Esophagus muscularis mucosa (tissue), 4 donors: ENCODE measurements around the gene PSMB3. TPM values are rescaled to one million over a fixed set of nuclear protein-coding genes. Genes with fewer than 3 reads are reported as not detected.

Experiments
- DNase-seq: peaks from one replicate; pipeline ENCODE4 v3.0.0-alpha.2; 2017; ENCODE audit errors: extremely low spot score
- H3K27ac ChIP-seq, 4 donors: fragments of 200-600 bp; sonication (generic); replicated peaks in 1 of 4; 1 replicate in 3 of 4; 2 replicates in 1 of 4; pipeline ENCODE4 v1.5.1; 2016 to 2019; ENCODE audit warnings: mild to moderate bottlenecking in 1 of 4
- H3K27me3 ChIP-seq, 4 donors: fragments of 200-600 bp; sonication (generic); one replicate each; pipeline versions ENCODE4 v1.5.1 to v1.6.0; 2016 to 2019
- H3K36me3 ChIP-seq, 4 donors: fragments of 200-600 bp; sonication (generic); one replicate each; pipeline ENCODE4 v1.5.1; 2016 to 2019
- H3K4me1 ChIP-seq, 4 donors: fragments of 200-600 bp; sonication (generic); one replicate each; pipeline ENCODE4 v1.5.1; 2016 to 2019
- H3K4me3 ChIP-seq, 4 donors: fragments of 200-600 bp; sonication (generic); 1 replicate in 2 of 4; 2 replicates in 2 of 4; pipeline ENCODE4 v1.5.1; 2016 to 2019; ENCODE audit warnings: mild to moderate bottlenecking in 4 of 4, moderate library complexity in 1 of 4
- H3K9me3 ChIP-seq, 4 donors: fragments of 200-600 bp; sonication (generic); 1 replicate in 3 of 4; 2 replicates in 1 of 4; pipeline ENCODE4 v1.5.1; 2016 to 2019
- EP300 ChIP-seq: sonication (generic); formaldehyde crosslinking; IDR thresholded peaks from one replicate; pipeline ENCODE4 v1.6.1; 2017; ENCODE audit warnings: antibody characterized with exemption
- POLR2A ChIP-seq: fragments of 450-650 bp; IDR thresholded peaks from one replicate; pipeline ENCODE4 v1.6.1; 2017; ENCODE audit warnings: antibody characterized with exemption, moderate library complexity, mild to moderate bottlenecking, low read depth
- POLR2AphosphoS5 ChIP-seq, 2 donors: sonication (generic); formaldehyde crosslinking; IDR thresholded peaks; one replicate each; pipeline ENCODE4 v1.6.1; 2017; ENCODE audit warnings: antibody characterized with exemption in 2 of 2
- WGBS: methylation state at CpG from one replicate; pipeline ENCODE4 v1.1.5; 2018; 5-methylcytosine and 5-hydroxymethylcytosine counted together
- intact Hi-C: fragments of 100-400 bp; cut with DNase I; formaldehyde crosslinking; loops from one replicate; pipeline ENCODE4 v1.15.1; 2023
- total RNA-seq, 4 donors: library from RNA; depleted of rRNA; stranded (reverse); fragments of >200 nt; gene quantifications; one replicate each; pipeline versions ENCODE4 v1.1.0 to v1.2.1, GENCODE V29; 2016
- TF ChIP-seq, protein P1 (sequence below), 3 experiments: fragments of 200-600 bp in 2 of 3; fragments of 450-650 bp in 1 of 3; sonication (generic) in 2 of 3; IDR thresholded peaks; one replicate each; pipeline ENCODE4 v1.5.1; 2017 to 2019; ENCODE audit warnings: antibody characterized with exemption in 3 of 3, mild to moderate bottlenecking in 2 of 3, moderate library complexity in 1 of 3

PSMB3 gene
- total RNA-seq, 4 donors from 2014 or later: 122 to 158 (median 137) TPM

DNA sequence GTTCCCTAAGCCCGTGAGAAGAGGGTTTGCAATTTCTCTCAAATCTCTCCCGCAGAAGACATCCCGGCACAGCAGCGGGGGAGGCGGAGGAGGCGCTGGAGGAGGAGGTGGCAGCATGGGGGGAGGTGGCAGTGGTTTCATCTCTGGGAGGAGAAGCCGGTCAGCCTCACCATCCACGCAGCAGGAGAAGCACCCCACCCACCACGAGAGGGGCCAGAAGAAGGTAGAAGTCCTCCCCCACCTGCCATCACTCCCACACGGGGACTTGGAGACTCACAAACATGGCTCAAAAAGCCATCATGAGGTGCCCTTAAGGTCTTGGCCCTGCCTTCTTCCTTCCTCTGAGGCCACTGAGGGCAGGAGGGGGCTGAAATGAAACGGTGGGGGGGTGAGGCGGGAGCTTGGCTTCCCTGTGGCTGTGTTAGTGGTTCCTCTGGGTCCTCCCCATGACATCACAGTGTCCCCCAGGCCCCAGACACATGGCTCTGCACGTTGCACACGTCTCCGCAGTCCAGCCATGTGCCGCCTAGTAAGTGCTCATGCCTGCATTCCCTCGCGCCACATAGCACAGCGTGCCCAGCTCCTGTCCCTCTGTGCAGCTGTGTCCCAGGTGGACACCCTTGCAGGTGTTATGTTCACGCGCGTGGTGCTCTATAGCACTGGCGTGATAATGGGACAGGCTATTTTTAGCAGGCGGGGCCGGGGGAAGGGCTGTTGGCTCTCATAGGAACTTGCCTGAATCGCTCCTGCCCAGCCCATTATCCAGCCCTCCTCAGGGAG, 40.6 kb upstream of the PSMB3 start:
- Histone ChIP-seq H3K36me3 (peaks cover 54 to 98% (median 90%) of the 10 kb centered on the region in 4 donors), H3K27ac (no peak overlapping the region), H3K4me1 (peaks cover 10 to 26% (median 17%) of the 10 kb centered on the region in 4 donors), H3K9me3 (no peaks in the 10 kb centered on the region), H3K4me3 (no peak overlapping the region), H3K27me3 (no peaks in the 10 kb centered on the region)
- intact Hi-C loops: no loop called here
- TF ChIP-seq POLR2A (no peak), EP300 (no peak), POLR2AphosphoS5 (IDR thresholded peaks at IDR 0.05) (no peak)
- TF ChIP-seq, protein P1, sequence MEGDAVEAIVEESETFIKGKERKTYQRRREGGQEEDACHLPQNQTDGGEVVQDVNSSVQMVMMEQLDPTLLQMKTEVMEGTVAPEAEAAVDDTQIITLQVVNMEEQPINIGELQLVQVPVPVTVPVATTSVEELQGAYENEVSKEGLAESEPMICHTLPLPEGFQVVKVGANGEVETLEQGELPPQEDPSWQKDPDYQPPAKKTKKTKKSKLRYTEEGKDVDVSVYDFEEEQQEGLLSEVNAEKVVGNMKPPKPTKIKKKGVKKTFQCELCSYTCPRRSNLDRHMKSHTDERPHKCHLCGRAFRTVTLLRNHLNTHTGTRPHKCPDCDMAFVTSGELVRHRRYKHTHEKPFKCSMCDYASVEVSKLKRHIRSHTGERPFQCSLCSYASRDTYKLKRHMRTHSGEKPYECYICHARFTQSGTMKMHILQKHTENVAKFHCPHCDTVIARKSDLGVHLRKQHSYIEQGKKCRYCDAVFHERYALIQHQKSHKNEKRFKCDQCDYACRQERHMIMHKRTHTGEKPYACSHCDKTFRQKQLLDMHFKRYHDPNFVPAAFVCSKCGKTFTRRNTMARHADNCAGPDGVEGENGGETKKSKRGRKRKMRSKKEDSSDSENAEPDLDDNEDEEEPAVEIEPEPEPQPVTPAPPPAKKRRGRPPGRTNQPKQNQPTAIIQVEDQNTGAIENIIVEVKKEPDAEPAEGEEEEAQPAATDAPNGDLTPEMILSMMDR (IDR thresholded peaks at IDR 0.05): no peak
- 77% methylated on average over 21 of the region's 26 CpGs for WGBS
- no peak for DNase-seq

DNA sequence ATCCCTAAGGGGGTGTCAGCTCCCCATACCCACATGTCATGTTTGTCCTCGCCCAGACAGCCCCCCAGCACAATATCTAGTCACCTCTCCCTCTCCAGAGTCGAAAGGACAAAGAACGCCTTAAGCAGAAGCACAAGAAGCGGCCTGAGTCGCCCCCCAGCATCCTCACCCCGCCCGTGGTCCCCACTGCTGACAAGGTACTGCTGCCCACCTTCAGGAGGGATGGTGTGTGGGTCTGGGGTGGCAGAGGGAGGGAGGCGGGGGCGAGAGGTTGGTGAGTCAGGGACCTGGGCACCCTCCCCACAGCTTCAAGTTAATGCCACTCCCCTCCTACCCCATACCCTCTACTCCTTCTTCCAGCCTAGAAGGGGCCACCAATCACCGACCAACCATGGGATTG, 39.9 kb upstream of the PSMB3 start:
- H3K27me3 ChIP-seq: no peaks in the 10 kb centered on the region
- no peaks in the 10 kb centered on the region for H3K9me3 ChIP-seq
- H3K4me3 ChIP-seq: no peak overlapping the region
- no peak for DNase-seq
- H3K27ac ChIP-seq: no peak overlapping the region
- H3K4me1 ChIP-seq: peaks cover 4 to 20% (median 11%) of the 10 kb centered on the region in 4 donors
- intact Hi-C loops: no loop called here
- WGBS: 94% methylated on average over 10 of the region's 10 CpGs
- no peak for TF ChIP-seq EP300
- TF ChIP-seq, protein P1 (IDR thresholded peaks at IDR 0.05): no peak
- TF ChIP-seq POLR2AphosphoS5 (IDR thresholded peaks at IDR 0.05): no peak
- no peak for TF ChIP-seq POLR2A
- peaks cover 60 to 100% (median 91%) of the 10 kb centered on the region in 4 donors for H3K36me3 ChIP-seq

DNA sequence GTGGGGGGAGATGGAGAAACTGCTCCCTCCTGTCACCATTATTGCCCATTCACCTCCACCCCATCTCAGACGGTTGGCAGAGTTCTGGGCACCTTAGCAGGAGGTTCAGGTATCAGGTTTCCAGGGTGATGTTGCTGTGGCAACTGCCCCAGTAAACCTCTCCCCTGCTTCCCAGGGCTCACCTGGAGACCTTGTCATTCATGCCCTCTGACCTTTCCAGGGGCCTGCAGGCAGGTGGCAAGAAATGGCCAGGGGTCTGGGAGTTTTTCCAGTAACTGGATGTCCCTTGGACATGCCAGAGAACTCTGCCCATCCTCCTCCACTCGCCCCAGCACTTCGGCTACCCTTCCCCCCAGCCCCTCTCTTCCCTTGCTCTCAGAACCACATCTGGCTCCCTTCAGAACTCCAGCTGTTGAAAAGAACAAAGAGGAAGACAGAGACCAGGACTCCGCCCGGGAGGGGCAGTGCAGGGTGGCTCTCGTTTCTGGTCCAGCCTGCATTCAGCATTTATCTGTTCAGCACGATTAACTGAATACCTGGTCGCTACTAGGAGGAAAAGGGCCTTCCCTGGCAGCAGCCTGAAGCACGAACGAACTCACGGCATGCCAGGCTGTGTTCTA, 39.0 kb upstream of the PSMB3 start:
- intact Hi-C loops: no loop called here
- Histone ChIP-seq H3K4me1 (peaks cover 0 to 13% (median 9%) of the 10 kb centered on the region in 4 donors), H3K9me3 (no peaks in the 10 kb centered on the region), H3K4me3 (no peak overlapping the region), H3K27me3 (no peaks in the 10 kb centered on the region), H3K36me3 (peaks cover 70 to 100% (median 94%) of the 10 kb centered on the region in 4 donors), H3K27ac (no peak overlapping the region)
- WGBS: 68% methylated on average over 11 of the region's 11 CpGs
- DNase-seq: no peak
- TF ChIP-seq POLR2AphosphoS5 (IDR thresholded peaks at IDR 0.05) (no peak), POLR2A (no peak), EP300 (no peak)
- TF ChIP-seq, protein P1 (IDR thresholded peaks at IDR 0.05): no peak

DNA sequence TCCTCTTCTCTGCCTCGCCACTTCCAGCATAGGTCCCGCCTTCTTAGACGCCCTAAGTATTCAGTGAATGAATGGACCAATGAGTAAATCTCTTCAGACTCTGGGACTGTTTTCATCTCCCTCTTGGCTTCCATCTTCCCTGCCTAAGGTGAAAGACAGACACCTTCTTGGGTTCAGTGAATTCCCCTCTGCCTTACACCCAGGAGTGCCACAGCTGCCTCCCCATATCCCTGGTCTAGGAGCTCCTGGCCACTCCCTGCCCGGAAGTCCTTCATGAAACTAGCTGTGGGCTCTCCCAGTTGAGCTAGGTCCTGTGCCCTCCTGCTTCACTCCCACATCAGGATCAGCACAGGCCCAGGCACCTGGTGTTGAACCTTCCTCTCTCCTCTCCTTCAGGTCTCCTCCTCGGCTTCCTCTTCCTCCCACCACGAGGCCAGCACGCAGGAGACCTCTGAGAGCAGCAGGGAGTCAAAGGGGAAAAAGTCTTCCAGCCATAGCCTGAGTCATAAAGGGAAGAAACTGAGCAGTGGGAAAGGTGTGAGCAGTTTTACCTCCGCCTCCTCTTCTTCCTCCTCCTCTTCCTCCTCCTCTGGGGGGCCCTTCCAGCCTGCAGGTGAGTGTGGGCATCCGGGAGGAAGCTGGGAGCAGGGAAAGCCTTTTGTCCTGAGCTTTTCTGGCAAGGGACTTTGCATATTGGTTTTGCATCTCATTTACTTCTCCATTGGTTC, 37.2 kb upstream of the PSMB3 start:
- peaks cover 0 to 12% (median 8%) of the 10 kb centered on the region in 4 donors for H3K4me1 ChIP-seq
- no peak overlapping the region for H3K4me3 ChIP-seq
- WGBS: 84% methylated on average over 9 of the region's 9 CpGs
- H3K9me3 ChIP-seq: no peaks in the 10 kb centered on the region
- intact Hi-C loops: no loop called here
- H3K27me3 ChIP-seq: no peaks in the 10 kb centered on the region
- no peak overlapping the region for H3K27ac ChIP-seq
- H3K36me3 ChIP-seq: peaks cover 65 to 100% (median 96%) of the 10 kb centered on the region in 4 donors
- DNase-seq: no peak
- TF ChIP-seq POLR2A (no peak), POLR2AphosphoS5 (IDR thresholded peaks at IDR 0.05) (no peak), EP300 (no peak)
- TF ChIP-seq, protein P1 (IDR thresholded peaks at IDR 0.05): no peak
